ENCODE results near the gene TCAF1.
"Not testable (repeated sequence)": the region's sequence is repeated elsewhere in the genome, so short reads cannot be mapped to it uniquely, and the experiment has no call there.

Gene TCAF1

GRCh38 chr7:143846692-143847091 lies 55.3 kb downstream of the TCAF1 start:
- no peak for TF ChIP-seq CTCF (IDR thresholded peaks at IDR 0.05; ENCODE audit: low read depth, low read length)

GRCh38 chr7:143841696-143842095 lies 60.3 kb downstream of the TCAF1 start:
- DNase-seq (ENCODE audit: extremely low read depth, low read depth), result not testable (repeated sequence)

More at GRCh38 chr7:143846692-143847091, 55.3 kb downstream of the TCAF1 start:
- no peak for DNase-seq (ENCODE audit: extremely low read depth, low read depth)

GRCh38 chr7:143840062-143840461 lies 61.9 kb downstream of the TCAF1 start:
- DNase-seq (ENCODE audit: extremely low read depth, low read depth), result not testable (repeated sequence)

GRCh38 chr7:143837223-143837622 lies 64.8 kb downstream of the TCAF1 start:
- peak; percentile 23 for TF ChIP-seq CTCF (IDR thresholded peaks at IDR 0.05; ENCODE audit: low read depth, low read length)

GRCh38 chr7:143836622-143837021 lies 65.4 kb downstream of the TCAF1 start:
- not testable (repeated sequence) for DNase-seq (ENCODE audit: extremely low read depth, low read depth)

More at GRCh38 chr7:143837223-143837622, 64.8 kb downstream of the TCAF1 start:
- DNase-seq (ENCODE audit: extremely low read depth, low read depth), result not testable (repeated sequence)

GRCh38 chr7:143836088-143836487 lies 65.9 kb downstream of the TCAF1 start:
- not testable (repeated sequence) for DNase-seq (ENCODE audit: extremely low read depth, low read depth)

- DNase-seq (ENCODE audit: extremely low read depth, low read depth), result not testable (repeated sequence)
Measured at GRCh38 chr7:143826578-143826977, 75.4 kb downstream of the TCAF1 start.

GRCh38 chr7:143824295-143825135 lies 77.5 kb downstream of the TCAF1 start:
- DNase-seq (ENCODE audit: extremely low read depth, low read depth), result not testable (repeated sequence)

- not testable (repeated sequence) for DNase-seq (ENCODE audit: extremely low read depth, low read depth)
Measured at GRCh38 chr7:143823634-143824294, 78.2 kb downstream of the TCAF1 start.

- not testable (repeated sequence) for DNase-seq (ENCODE audit: extremely low read depth, low read depth)
Measured at GRCh38 chr7:143821392-143822277, 80.3 kb downstream of the TCAF1 start.

- DNase-seq (ENCODE audit: extremely low read depth, low read depth), result not testable (repeated sequence)
Measured at GRCh38 chr7:143817873-143818272, 84.1 kb downstream of the TCAF1 start.

- DNase-seq (ENCODE audit: extremely low read depth, low read depth), result not testable (repeated sequence)
Measured at GRCh38 chr7:143816471-143817133, 85.4 kb downstream of the TCAF1 start.

- DNase-seq (ENCODE audit: extremely low read depth, low read depth), result not testable (repeated sequence)
Measured at GRCh38 chr7:143810639-143811038, 91.3 kb downstream of the TCAF1 start.

GRCh38 chr7:143806664-143807071 lies 95.3 kb downstream of the TCAF1 start:
- not testable (repeated sequence) for DNase-seq (ENCODE audit: extremely low read depth, low read depth)

Measured in AG09319 (cell line).